Endothelial cell of umbilical vein (primary cell): ENCODE measurements around the gene ROPN1L. TPM values are rescaled to one million over a fixed set of nuclear protein-coding genes. Genes with fewer than 3 reads are reported as not detected.

Experiments used
- BruUV-seq: library from RNA; stranded (reverse); fragments of 400-500 nt; replicated peaks from 2 replicates; lab custom pipeline; 2021; lab: Mats Ljungman, UMichigan
- CTCF ChIA-PET: fragments of 300-600, 350-600 bp; sonication (Branson Sonifier 250); formaldehyde crosslinking; loops from one replicate; lab custom pipeline; 2021; ENCODE audit warnings: antibody characterized with exemption, inconsistent platforms; lab: Charles Lee
- POLR2A ChIA-PET: fragments of 300-600, 350-600 bp; sonication (Branson Sonifier 250); formaldehyde crosslinking; loops from one replicate; lab custom pipeline; 2021; ENCODE audit warnings: antibody characterized with exemption, inconsistent platforms; lab: Charles Lee
- DNase-seq: peaks from one replicate; pipeline ENCODE4 v3.0.0-alpha.2; 2011; ENCODE audit warnings: low read depth, low spot score
- FAIRE-seq: peaks from 2 replicates; lab custom pipeline; 2011; peaks lifted over from hg19 to GRCh38; lab: Jason Lieb, UNC
- H2AFZ ChIP-seq: 2 replicates; pipeline ENCODE4 v1.6.0; 2012; ENCODE audit warnings: low read depth, low read length, control low read depth, inconsistent platforms
- H3K27ac ChIP-seq: 2 replicates; pipeline ENCODE4 v1.5.1; 2011; ENCODE audit warnings: low read depth, mild to moderate bottlenecking, control low read depth, low read length, moderate library complexity; ENCODE audit not compliant: insufficient read depth
- H3K27me3 ChIP-seq, 2 experiments: 2 replicates each; pipeline versions ENCODE4 v1.6.0 to v1.6.1; 2011; ENCODE audit warnings: low read length in 2 of 2, mixed read lengths in 1 of 2; ENCODE audit not compliant: control insufficient read depth in 2 of 2, insufficient read depth in 2 of 2
- H3K36me3 ChIP-seq, 2 experiments: 2 replicates in 1 of 2; 3 replicates in 1 of 2; pipeline ENCODE4 v1.5.1; 2011; ENCODE audit warnings: low read length in 2 of 2, mild to moderate bottlenecking in 1 of 2, moderate library complexity in 1 of 2; ENCODE audit not compliant: control insufficient read depth in 2 of 2, insufficient read depth in 2 of 2; ENCODE audit errors: extremely low read depth in 1 of 2
- H3K4me1 ChIP-seq: 3 replicates; pipeline ENCODE4 v1.5.1; 2011; ENCODE audit warnings: mild to moderate bottlenecking, low read length; ENCODE audit not compliant: control insufficient read depth, insufficient read depth; ENCODE audit errors: extremely low read depth
- H3K4me2 ChIP-seq: 2 replicates; pipeline ENCODE4 v1.6.1; 2011; ENCODE audit warnings: low read length, control low read depth, mixed read lengths; ENCODE audit not compliant: insufficient read depth
- H3K4me3 ChIP-seq, 3 experiments: fragments of 200-600 bp in 1 of 3; sonication (generic), shearing (Covaris generic) in 1 of 3; replicated peaks in 1 of 3; 2 replicates each; pipeline ENCODE4 v1.5.1; 2011 to 2016; ENCODE audit warnings: control low read depth in 3 of 3, low read length in 3 of 3, mild to moderate bottlenecking in 2 of 3, inconsistent platforms in 1 of 3, low read depth in 1 of 3, moderate library complexity in 1 of 3; ENCODE audit not compliant: insufficient read depth in 1 of 3
- H3K79me2 ChIP-seq: 2 replicates; pipeline ENCODE4 v1.6.0; 2012; ENCODE audit warnings: low read length, inconsistent platforms; ENCODE audit not compliant: control insufficient read depth, insufficient read depth
- H3K9ac ChIP-seq: replicated peaks from 2 replicates; pipeline ENCODE3; 2011; ENCODE audit warnings: low read length, control low read depth; ENCODE audit not compliant: insufficient read depth; ENCODE audit errors: extremely low read depth
- H3K9me1 ChIP-seq: replicated peaks from 3 replicates; pipeline ENCODE4 v1.6.0; 2011; ENCODE audit warnings: mild to moderate bottlenecking, low read length; ENCODE audit not compliant: control insufficient read depth, insufficient read depth; ENCODE audit errors: extremely low read depth
- H3K9me3 ChIP-seq: replicated peaks from 2 replicates; pipeline ENCODE4 v1.5.1; 2012; ENCODE audit warnings: low read length, inconsistent platforms; ENCODE audit not compliant: control insufficient read depth, insufficient read depth
- H4K20me1 ChIP-seq: replicated peaks from 2 replicates; pipeline ENCODE3; 2011; ENCODE audit warnings: mild to moderate bottlenecking, low read length; ENCODE audit not compliant: control insufficient read depth, insufficient read depth; ENCODE audit errors: extremely low read depth
- EZH2 ChIP-seq: IDR thresholded peaks from 2 replicates; pipeline ENCODE4 v1.6.1; 2012; ENCODE audit warnings: borderline replicate concordance, low read depth, mild to moderate bottlenecking, moderate library complexity, low read length, inconsistent platforms; ENCODE audit not compliant: severe bottlenecking
- FOS ChIP-seq: IDR thresholded peaks from 2 replicates; pipeline ENCODE4 v1.6.1; 2011; ENCODE audit warnings: mild to moderate bottlenecking, low read length, moderate library complexity, borderline replicate concordance; ENCODE audit not compliant: insufficient read depth
- GATA2 ChIP-seq: IDR thresholded peaks from 2 replicates; pipeline ENCODE4 v1.7.0; 2011; ENCODE audit warnings: low read depth, mild to moderate bottlenecking, moderate library complexity, mixed read lengths, low read length; ENCODE audit not compliant: insufficient read length, insufficient read depth
- JUN ChIP-seq: IDR thresholded peaks from 2 replicates; pipeline ENCODE4 v1.6.1; 2011; ENCODE audit warnings: borderline replicate concordance, low read depth; ENCODE audit not compliant: insufficient read length, insufficient read depth
- POLR2AphosphoS5 ChIP-seq: IDR thresholded peaks from 2 replicates; pipeline ENCODE4 v1.6.1; 2012; ENCODE audit warnings: low read depth, mild to moderate bottlenecking, control low read depth, low read length, moderate library complexity; ENCODE audit not compliant: insufficient read depth
- dilution Hi-C: fragments of 300-500 bp; cut with MboI; formaldehyde crosslinking; loops from one replicate; pipeline ENCODE4 v1.15.0; 2019; ENCODE audit warnings: low sequenced_read_pairs; ENCODE audit not compliant: extremely low pct_ligation_motif_present
- intact Hi-C: fragments of 100-400 bp; cut with micrococcal nuclease; formaldehyde crosslinking; loops from one replicate; pipeline ENCODE4 v1.10.0; 2022
- polyA plus RNA-seq, 4 experiments: library from polyadenylated mRNA; depleted of rRNA in 3 of 4; stranded (reverse) in 3 of 4; unstranded in 1 of 4; fragments of >200 nt; gene quantifications; 2 replicates each; pipeline versions ENCODE4 v1.2.1 to v1.2.3, GENCODE V29; 2011 to 2012; ENCODE audit warnings: missing spikeins in 1 of 4
- total RNA-seq: library from RNA; stranded (reverse); gene quantifications from 2 replicates; pipeline ENCODE4 v1.2.3, GENCODE V29; 2021

ROPN1L gene
- total and polyA plus RNA-seq, 2 donors (not counting 3 experiments of a cell fraction or from before 2014, with no cell fraction given) = 0.30 to 0.60 TPM

DNA sequence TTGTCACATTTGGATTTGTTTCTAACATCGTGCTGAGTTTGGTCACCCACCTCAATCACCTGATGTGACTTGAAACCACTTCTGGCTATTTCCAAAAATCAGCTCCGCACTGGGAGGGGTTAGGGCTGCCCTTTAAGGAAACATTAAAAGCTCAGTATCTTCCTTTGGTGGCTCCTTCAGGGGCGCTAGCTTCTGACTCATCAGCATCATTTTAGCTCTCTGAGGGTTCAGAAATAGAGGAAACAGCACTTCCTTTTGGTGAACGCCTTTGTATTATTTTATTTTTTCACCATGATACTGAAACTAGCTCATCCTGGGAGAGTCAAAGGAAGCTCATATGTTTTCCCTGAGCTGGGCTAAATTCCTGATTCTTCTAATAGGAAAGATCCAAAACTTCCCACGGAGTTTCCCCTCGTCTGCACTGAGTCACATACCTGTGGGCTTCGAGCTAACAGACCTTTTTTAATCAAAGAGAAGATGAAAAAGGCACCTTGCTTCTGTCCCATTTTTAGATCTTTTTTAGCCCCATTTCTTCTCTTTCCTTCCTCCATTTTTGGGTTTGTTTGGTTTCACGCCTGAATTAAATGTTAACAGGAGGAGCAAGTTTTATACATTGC lies 48.2 kb downstream of the ROPN1L start:
- Histone ChIP-seq H3K4me1 (peaks cover 10% of the 10 kb centered on the region), H3K4me2 (peak overlapping the region; percentile 58), H3K9ac (no peak overlapping the region), H3K4me3 (no peak overlapping the region), H3K9me1 (no peaks in the 10 kb centered on the region), H3K36me3 (no peaks in the 10 kb centered on the region), H3K9me3 (no peaks in the 10 kb centered on the region), H4K20me1 (no peaks in the 10 kb centered on the region), H3K79me2 (no peaks in the 10 kb centered on the region), H3K27me3 (no peaks in the 10 kb centered on the region), H3K27ac (no peak overlapping the region), H2AFZ (no peak overlapping the region)
- FAIRE-seq (peak; percentile 96), DNase-seq (peak; percentile 46)
- ChIA-PET CTCF (interaction anchor here (0.9 to 2.4 kb wide), 13 partner anchors 9 to 138 kb away, joined by 3 to 19 read pairs (median 5); no protein-coding TSS in a partner anchor), POLR2A (no interaction called here)
- dilution Hi-C loops = no loop called here
- peak; percentile 85 for TF ChIP-seq FOS
- no peak for TF ChIP-seq GATA2
- peak; percentile 42 for TF ChIP-seq JUN
- BruUV-seq = no TSS peak
- intact Hi-C loops = no loop called here

DNA sequence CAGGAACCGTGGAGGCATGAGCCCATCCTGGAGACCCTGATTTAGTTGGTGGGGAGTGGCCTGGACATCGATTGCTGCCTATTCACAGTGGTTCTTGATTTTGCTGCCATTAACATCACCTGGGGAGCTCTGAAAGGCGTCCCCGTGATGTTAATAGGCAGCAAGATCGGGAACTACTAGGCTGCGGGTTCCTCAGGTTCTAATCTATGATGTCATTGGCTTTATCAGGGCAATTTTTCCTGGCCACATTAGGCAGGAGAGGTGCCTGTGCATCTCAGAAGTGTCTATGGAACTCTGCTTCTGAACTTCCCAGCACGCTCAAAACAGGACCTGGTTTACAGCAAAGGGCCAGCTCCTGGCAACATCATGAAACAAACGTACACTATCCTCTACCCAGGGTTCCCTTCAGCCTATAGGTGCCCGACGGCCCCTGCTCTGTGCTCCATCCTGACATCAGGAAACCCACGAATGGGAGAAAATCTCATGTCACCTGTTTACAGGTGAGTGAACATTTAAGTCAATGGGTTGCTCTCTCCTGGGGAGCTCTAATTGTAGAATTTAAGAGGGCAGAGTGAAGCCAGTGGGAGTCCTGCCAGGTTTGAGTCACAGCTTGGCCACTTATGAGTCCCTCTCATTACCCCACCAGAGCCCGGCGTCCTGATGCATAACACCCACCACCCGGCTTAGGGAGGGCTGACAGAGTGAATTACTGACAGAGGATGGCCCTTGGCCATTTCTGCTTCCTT lies 49.4 kb downstream of the ROPN1L start:
- Histone ChIP-seq H3K9ac (no peak overlapping the region), H3K27me3 (no peaks in the 10 kb centered on the region), H3K9me1 (no peaks in the 10 kb centered on the region), H3K36me3 (no peaks in the 10 kb centered on the region), H2AFZ (no peak overlapping the region), H4K20me1 (no peaks in the 10 kb centered on the region), H3K9me3 (no peaks in the 10 kb centered on the region), H3K79me2 (no peaks in the 10 kb centered on the region), H3K27ac (no peak overlapping the region), H3K4me1 (peaks cover 10% of the 10 kb centered on the region), H3K4me2 (no peak overlapping the region), H3K4me3 (no peak overlapping the region)
- intact Hi-C loops (no loop called here), dilution Hi-C loops (no loop called here)
- TF ChIP-seq POLR2AphosphoS5 (no peak), EZH2 (no peak)
- no TSS peak for BruUV-seq
- POLR2A ChIA-PET = interaction anchor here (0.5 kb wide), 1 partner anchor 43 kb away, joined by 3 read pairs; no protein-coding TSS in a partner anchor
- CTCF ChIA-PET = interaction anchor here (1.2 to 2.0 kb wide), 2 partner anchors 23 to 43 kb away, joined by 3 to 8 read pairs; no protein-coding TSS in a partner anchor
- DNase-seq (no peak), FAIRE-seq (no peak)
